Dermis blood vessel endothelial cell (primary cell): ENCODE results near the gene ISL2. TPM values are rescaled to one million over a fixed set of nuclear protein-coding genes. Genes with fewer than 3 reads are reported as not detected.

Source experiments
- DNase-seq: peaks from one replicate; pipeline ENCODE4 v3.0.0; 2010
- total RNA-seq: library from RNA; depleted of rRNA; stranded (reverse); fragments of >200 nt; gene quantifications from 2 replicates; pipeline ENCODE4 v1.2.3, GENCODE V29; 2014

ISL2 gene
- total RNA-seq, 1 donor from 2014 or later: 1.2 TPM

GRCh38 chr15:76343313-76343996, 6.9 kb downstream of the ISL2 start:
- DNase-seq: no peak

- no peak for DNase-seq
Observed at GRCh38 chr15:76344893-76345582, 8.5 kb downstream of the ISL2 start.

GRCh38 chr15:76345583-76345879, 9.0 kb downstream of the ISL2 start:
- no peak for DNase-seq

GRCh38 chr15:76345880-76346668, 9.5 kb downstream of the ISL2 start:
- no peak for DNase-seq

- DNase-seq: peak; percentile 65
Observed at GRCh38 chr15:76346669-76347481, 10.3 kb downstream of the ISL2 start.

- DNase-seq: no peak
Observed at GRCh38 chr15:76347482-76348055, 11.0 kb downstream of the ISL2 start.

- DNase-seq: no peak
Observed at GRCh38 chr15:76349301-76350070, 12.9 kb downstream of the ISL2 start.

- DNase-seq: no peak
Observed at GRCh38 chr15:76353023-76353577, 16.5 kb downstream of the ISL2 start.

- DNase-seq: no peak
Observed at GRCh38 chr15:76353903-76354302, 17.3 kb downstream of the ISL2 start.

- DNase-seq: no peak
Observed at GRCh38 chr15:76354823-76355440, 18.4 kb downstream of the ISL2 start.

GRCh38 chr15:76358453-76358852, 21.9 kb downstream of the ISL2 start:
- no peak for DNase-seq

- no peak for DNase-seq
Observed at GRCh38 chr15:76359152-76359551, 22.6 kb downstream of the ISL2 start.

- no peak for DNase-seq
Observed at GRCh38 chr15:76360416-76360815, 23.8 kb downstream of the ISL2 start.

GRCh38 chr15:76363251-76363650, 26.7 kb downstream of the ISL2 start:
- DNase-seq: no peak

- no peak for DNase-seq
Observed at GRCh38 chr15:76366714-76367113, 30.1 kb downstream of the ISL2 start.

- no peak for DNase-seq
Observed at GRCh38 chr15:76368122-76368621, 31.6 kb downstream of the ISL2 start.

- DNase-seq: no peak
Observed at GRCh38 chr15:76376029-76376428, 39.5 kb downstream of the ISL2 start.

- DNase-seq: no peak
Observed at GRCh38 chr15:76376816-76377215, 40.2 kb downstream of the ISL2 start.

- DNase-seq: no peak
Observed at GRCh38 chr15:76377217-76377616, 40.6 kb downstream of the ISL2 start.

- no peak for DNase-seq
Observed at GRCh38 chr15:76377751-76378150, 41.2 kb downstream of the ISL2 start.

GRCh38 chr15:76378691-76379090, 42.1 kb downstream of the ISL2 start:
- DNase-seq: no peak
